ENCODE measurements around the gene RPTOR.
"Not testable (repeated sequence)": the region's sequence is repeated elsewhere in the genome, so short reads cannot be mapped to it uniquely, and the experiment has no call there.

RPTOR gene

GRCh38 chr17:80516171-80516932 is 28.3 kb upstream of the RPTOR start:
- no peak for DNase-seq

GRCh38 chr17:80517641-80518040 is 27.0 kb upstream of the RPTOR start:
- no peak for DNase-seq

- DNase-seq, result no peak
These were observed 26.2 kb upstream of the RPTOR start for GRCh38 chr17:80518392-80518791.

GRCh38 chr17:80519091-80519781 is 25.4 kb upstream of the RPTOR start:
- no peak for DNase-seq

GRCh38 chr17:80520810-80521455 is 23.7 kb upstream of the RPTOR start:
- DNase-seq, result no peak

GRCh38 chr17:80523054-80523744 is 21.4 kb upstream of the RPTOR start:
- DNase-seq, result no peak

- DNase-seq, result no peak
These were observed 20.5 kb upstream of the RPTOR start for GRCh38 chr17:80523956-80524712.

- no peak for DNase-seq
These were observed 18.3 kb upstream of the RPTOR start for GRCh38 chr17:80526116-80526910.

- no peak for DNase-seq
These were observed 17.5 kb upstream of the RPTOR start for GRCh38 chr17:80527016-80527645.

GRCh38 chr17:80528536-80528935 is 16.1 kb upstream of the RPTOR start:
- DNase-seq, result no peak

- no peak for DNase-seq
These were observed 15.3 kb upstream of the RPTOR start for GRCh38 chr17:80529104-80529903.

GRCh38 chr17:80529904-80530292 is 14.7 kb upstream of the RPTOR start:
- no peak for DNase-seq

GRCh38 chr17:80531400-80531799 is 13.2 kb upstream of the RPTOR start:
- DNase-seq, result no peak

- DNase-seq, result not testable (repeated sequence)
These were observed 7.3 kb upstream of the RPTOR start for GRCh38 chr17:80537386-80537785.

GRCh38 chr17:80538484-80538883 is 6.2 kb upstream of the RPTOR start:
- DNase-seq, result no peak

GRCh38 chr17:80539022-80539641 is 5.5 kb upstream of the RPTOR start:
- DNase-seq, result no peak

- no peak for DNase-seq
These were observed 825 bp downstream of the RPTOR start for GRCh38 chr17:80545499-80545826.

- no peak for DNase-seq
These were observed 1.6 kb downstream of the RPTOR start for GRCh38 chr17:80546267-80546666.

- DNase-seq, result no peak
These were observed 7.9 kb downstream of the RPTOR start for GRCh38 chr17:80552523-80552922.

GRCh38 chr17:80555266-80555665 is 10.6 kb downstream of the RPTOR start:
- no peak for DNase-seq

Measured in CD4-positive, alpha-beta T cell treated with Interleukin-4 for 4 hours (primary cell).